GM10266 (cell line): Measurements from ENCODE around the gene KERA.

Experiments
- DNase-seq: peaks from one replicate; pipeline ENCODE4 v3.0.0; 2012; ENCODE audit errors: extremely low spot score
- CTCF ChIP-seq: IDR thresholded peaks from 2 replicates; pipeline ENCODE4 v1.5.1; 2012; ENCODE audit warnings: mild to moderate bottlenecking, low read depth; ENCODE audit not compliant: control insufficient read depth, insufficient read depth; ENCODE audit errors: missing control alignments

The KERA gene

DNA sequence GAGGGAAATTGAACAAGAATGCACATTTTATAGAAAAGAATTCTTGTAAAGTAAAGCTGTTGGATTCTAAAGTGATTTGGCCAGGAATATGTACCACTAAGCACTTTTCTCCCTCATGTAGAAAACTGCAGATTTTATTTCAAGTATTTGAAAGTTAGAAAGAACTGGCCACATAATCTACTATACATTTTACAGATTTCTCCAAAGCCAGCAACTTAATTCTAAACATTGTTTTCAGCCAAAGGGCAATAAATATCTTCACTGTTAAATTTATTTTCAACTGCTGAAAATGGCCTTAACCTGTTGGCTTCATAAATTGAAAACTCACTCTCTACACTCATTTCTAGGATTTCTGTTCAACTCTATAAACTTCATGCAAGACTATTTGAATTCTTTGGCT, 15.6 kb upstream of the KERA start:
- DNase-seq = no peak
- TF ChIP-seq CTCF = no peak

GRCh38 chr12:91072931-91073330, 15.1 kb upstream of the KERA start:
- no peak for DNase-seq
- TF ChIP-seq CTCF = no peak

DNA sequence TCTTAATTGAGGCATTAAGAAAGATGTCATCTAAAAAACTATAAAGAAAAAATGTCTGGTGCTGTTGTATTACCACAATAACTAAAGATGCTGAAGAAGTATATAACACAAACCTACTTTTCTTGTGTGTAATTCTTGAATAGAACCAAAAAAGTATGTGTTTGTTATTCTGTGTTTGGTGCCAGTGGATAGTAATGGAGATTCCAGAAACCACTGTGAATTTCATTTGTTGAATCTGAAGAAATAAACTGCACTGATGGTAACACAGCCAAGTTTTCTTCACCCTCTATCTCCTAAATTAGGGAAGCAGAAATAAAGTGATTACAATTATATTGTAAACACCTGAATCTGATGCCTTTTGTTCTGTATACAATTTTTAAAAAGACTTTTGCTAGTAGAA, 13.1 kb upstream of the KERA start:
- TF ChIP-seq CTCF = no peak
- DNase-seq = no peak

GRCh38 chr12:91065396-91065795, 7.6 kb upstream of the KERA start:
- no peak for DNase-seq
- TF ChIP-seq CTCF = no peak

- no peak for TF ChIP-seq CTCF
- DNase-seq = no peak
Measured at GRCh38 chr12:91064640-91065039, 6.8 kb upstream of the KERA start.

GRCh38 chr12:91061091-91061490, 3.3 kb upstream of the KERA start:
- TF ChIP-seq CTCF = no peak
- no peak for DNase-seq

DNA sequence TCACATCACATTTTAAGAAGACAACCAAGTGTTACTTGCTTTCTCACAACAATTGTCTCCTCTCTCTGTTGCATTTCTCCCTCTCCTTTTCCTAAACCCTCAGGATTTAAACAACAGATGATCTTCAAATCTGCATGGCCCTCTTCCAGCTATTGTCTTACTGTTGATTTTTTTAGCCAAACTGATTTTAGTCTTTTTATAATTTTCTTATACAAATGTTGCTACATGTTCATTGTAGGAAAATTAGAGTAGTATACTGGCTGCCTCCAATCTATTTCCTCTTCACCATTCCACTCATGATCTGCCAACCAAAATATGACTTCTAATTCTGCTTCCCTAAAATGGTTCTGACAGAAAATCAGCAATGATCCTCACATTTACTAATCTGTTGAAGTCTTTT, 1.4 kb upstream of the KERA start:
- TF ChIP-seq CTCF = no peak
- DNase-seq = no peak
